GM18517 (cell line): ENCODE measurements around the gene CTSW.

ENCODE experiments used
- ATAC-seq: cut with Tn5 transposase; IDR thresholded peaks from one replicate; pipeline ENCODE4 v1.9.1; 2021; ENCODE audit warnings: mild to moderate bottlenecking, moderate library complexity; ENCODE audit not compliant: unreplicated experiment

CTSW gene

DNA sequence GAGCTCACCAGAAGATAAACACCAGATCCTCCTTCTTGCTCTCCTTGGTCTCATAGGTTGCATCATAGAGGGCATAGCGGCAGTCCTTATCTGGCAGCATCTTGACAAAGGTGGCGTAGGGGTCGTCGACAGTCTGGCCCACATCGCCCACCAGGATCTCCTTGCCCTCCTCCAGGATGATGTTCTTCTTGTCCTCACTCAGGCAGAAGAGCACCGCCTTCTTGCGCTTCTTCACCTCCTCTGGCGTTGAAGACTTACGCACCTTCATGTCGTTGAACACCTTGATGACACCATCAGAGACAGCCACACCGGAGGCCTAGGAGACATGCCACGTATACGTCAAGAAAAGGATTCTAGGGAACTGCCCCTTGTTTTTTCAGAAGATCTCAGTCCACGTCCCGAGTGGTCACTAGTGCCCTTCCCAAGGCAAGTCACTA, 23.7 kb upstream of the CTSW start:
- no peak for ATAC-seq

DNA sequence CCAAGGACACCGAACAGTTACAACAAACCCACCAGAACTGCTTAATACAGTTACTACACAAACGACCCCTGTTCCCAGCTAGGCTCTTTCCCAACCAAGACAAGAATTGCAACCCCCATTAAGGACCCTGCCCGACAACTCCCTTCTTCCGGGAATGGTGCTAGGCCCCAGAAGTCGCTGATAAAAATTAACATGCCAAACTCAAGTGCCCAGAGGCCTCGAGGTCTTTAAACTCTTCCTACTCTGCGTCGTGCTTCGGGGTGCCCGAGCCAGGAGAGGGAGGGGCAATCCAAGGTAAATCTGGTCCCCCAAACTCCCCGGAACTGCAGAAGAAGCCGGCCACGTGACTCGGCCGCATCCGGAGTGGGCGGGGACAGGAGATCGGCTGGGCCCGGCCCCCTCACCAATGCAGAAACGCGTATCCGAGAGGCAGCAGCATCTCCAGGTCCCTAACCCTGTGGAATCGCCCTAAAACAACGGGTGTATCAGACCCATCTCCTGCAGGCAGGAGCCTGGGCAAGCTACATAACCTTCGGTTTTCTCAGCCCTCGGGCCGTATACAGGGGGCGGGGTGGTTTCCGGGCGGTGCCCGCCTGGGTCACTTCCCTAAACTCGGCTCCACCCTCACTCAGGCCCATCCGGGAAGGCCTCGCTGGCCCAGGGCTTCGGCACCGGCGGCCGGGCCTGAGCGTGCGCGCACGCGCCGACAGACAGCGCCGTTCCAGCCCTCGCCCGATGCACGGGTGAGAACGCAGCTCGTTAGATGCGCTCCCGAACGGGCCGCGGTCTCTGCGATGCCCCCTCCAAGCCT, 22.7 kb upstream of the CTSW start:
- no peak for ATAC-seq

DNA sequence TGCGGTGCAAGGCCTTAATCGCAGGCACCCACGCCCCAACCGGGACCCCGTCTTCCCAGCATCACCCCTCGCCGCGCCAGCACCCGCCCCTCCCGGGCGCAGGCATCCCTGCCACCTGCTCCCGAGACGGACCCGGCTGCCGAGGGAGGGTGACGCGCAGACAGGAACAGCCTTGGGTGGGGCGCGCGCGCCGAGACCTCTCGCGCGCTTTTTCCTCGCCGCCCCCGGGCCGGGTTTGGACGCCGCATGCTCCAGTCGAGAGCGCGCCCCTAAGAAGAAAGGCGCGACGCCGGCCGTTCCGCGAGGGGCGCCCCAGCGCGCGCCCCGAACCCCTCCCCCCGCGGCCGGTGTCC, 22.2 kb upstream of the CTSW start:
- no peak for ATAC-seq

DNA sequence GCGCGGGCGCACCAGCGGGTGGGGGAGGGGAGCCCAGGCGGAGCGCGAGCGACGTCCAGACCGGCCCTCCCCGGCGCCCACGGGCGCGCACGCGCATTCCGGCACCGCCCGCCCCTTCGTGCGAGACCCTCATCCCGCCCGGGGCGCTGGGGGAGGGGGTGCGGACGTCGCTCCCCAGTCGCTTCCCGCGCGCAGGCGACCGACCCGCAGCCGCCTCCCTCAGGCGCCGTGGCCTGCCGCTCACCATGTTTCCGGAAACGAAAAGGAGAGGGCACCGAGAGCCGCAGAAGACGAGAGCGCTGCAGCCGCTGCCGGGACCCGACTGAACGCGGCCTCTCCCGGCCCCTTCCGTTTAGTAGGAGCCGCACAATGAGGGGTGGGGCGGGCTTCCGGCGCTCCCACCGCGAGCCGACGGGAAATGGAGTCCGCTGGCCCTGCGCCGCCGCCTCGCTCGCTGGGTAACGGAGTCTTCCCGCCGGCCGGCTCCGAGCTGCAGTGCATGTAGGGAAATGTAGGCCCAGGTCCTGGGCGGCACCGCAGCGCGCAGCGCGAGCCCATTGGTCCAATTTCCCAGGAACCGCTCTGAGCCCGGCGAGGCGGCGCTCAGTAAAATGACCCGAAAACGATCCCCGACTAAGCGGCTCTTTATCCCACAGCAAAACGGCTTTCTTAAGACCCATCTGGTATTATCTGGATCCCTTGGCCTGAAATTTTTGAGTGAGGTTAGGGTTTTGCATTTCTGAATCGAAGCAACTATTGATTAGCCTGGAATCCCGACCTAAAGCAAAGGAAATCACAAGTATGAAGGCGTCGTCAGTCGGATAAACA, 21.6 kb upstream of the CTSW start, which contains the start of gene CFL1:
Gene CFL1 (minus strand): TSS at position 328 of the 828 bp plus-strand sequence. CDS start 81 bp downstream, at position 247.
- peak; percentile 45 for ATAC-seq

DNA sequence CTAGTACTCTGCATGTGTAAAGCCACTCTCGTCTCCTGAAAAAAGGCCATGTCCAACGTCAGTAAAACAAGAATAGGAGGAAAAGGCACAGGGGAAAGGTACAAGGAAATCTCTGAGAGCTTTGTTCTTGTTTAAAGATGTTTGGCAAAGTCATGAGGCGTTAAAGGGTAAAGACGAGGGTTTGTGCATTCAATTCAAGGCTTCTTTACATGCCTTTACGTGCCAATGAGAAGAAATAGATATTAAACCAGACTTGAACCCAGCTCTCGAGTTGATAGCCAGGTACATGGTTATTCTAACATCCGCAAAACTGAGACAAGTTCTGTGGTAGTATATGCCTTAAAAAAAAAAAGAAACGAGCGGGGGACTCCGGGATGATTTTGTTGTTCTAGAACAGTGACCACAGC, 21.0 kb upstream of the CTSW start:
- ATAC-seq: no peak

DNA sequence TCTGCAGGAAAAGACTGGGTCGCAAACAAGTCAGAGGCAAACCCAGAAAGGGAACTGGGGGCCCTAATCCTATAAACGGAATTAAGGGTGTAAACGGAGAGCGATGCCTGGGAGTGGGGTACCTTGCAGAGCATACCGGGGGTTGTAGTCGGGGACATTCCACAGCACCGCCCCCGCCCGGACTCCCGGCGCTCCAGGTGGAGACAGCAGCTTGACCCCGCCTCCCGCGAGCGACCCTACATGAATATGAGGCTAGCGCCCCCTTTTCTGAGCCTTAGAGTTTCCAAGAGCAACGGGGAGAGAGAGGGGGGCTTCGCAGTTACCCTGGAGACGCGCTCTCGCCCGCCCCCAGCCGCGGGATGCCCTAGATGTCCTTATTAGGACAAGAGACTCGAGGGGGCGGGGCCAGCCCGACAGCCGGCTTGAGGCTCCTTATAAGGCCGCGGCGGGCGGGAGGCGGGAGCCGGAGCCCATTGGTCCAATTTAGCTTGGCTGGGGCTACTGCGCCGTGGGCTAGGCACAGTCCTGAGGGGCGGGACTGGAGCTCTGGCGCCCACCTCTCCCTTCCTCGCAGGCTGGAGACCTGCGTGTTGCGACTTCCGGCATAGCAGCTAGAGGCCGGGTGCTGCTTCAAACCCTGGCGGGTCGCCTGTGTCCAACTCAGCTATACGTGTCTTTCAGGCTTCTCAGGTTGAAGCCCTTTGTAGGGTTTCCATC, 20.4 kb upstream of the CTSW start:
- peak; percentile 50 for ATAC-seq

DNA sequence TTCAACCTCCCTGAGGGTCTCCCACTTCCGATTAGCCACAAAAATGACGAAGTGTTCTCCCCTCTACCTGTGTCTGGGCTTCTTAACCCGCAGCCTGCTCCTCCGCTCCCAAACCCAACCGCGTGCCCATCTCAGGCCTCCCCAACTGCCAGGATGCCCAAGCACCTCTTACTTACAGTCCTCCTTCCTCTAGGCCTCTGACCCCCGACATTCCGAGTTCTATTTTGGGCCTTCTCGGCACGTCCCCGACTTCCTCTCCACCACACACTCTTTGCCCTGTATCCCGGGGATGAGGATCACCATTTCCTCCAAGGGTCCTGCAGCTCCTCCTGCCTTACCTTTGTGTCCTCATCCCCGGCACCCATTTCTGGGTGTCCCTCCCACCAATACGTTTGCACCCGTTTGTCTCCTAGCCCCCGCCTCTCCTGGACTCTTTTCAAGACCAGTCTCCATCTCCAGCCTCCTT, 19.8 kb upstream of the CTSW start:
- peak; percentile 0 for ATAC-seq

DNA sequence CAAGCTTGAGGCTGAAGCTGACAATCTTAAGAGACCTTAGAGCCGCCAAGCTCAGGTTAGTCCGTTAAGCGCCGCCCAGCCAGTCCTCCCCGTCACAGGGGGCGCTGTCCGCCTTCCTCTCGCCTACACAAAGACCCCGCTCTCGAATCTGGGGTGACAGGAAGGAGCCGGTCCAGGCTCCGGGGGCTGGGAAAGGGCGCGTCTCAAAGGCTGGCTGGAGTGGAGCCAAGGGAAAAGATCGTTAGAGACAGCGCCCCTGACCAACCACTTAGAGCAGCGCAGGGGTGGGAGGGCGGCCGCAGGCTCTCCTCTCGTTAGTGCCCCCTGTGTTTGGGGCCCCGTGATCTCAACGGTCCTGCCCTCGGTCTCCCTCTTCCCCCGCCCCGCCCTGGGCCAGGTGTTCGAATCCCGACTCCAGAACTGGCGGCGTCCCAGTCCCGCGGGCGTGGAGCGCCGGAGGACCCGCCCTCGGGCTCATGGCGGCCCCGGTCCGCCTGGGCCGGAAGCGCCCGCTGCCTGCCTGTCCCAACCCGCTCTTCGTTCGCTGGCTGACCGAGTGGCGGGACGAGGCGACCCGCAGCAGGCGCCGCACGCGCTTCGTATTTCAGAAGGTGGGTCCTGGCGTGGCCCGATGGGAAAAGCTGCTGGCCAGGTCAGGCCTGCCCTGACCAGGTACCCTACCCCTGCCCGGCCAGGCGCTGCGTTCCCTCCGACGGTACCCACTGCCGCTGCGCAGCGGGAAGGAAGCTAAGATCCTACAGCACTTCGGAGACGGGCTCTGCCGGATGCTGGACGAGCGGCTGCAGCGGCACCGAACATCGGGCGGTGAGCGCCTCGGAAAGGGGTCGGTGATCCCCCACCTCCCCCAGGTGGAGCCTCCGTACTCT, 19.1 kb upstream of the CTSW start, which contains the start of gene MUS81:
Gene MUS81 (plus strand): TSS at position 156 of the 887 bp plus-strand sequence. CDS start 321 bp downstream, at position 477.
- ATAC-seq: peak; percentile 36

DNA sequence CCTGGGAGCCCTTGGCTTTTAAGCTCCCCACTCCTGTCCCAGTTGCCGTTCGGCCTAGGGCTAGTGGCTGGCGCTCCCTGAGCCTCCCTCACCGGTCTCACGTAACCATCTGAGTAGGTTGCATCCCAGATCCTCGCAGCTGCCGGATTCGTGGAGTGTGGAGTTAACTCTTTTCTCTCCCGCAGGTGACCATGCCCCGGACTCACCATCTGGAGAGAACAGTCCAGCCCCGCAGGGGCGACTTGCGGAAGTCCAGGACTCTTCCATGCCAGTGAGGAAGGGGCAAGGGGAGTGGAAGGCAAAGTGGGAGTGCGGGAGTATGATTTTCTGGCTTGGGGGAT, 18.5 kb upstream of the CTSW start:
- ATAC-seq: no peak

DNA sequence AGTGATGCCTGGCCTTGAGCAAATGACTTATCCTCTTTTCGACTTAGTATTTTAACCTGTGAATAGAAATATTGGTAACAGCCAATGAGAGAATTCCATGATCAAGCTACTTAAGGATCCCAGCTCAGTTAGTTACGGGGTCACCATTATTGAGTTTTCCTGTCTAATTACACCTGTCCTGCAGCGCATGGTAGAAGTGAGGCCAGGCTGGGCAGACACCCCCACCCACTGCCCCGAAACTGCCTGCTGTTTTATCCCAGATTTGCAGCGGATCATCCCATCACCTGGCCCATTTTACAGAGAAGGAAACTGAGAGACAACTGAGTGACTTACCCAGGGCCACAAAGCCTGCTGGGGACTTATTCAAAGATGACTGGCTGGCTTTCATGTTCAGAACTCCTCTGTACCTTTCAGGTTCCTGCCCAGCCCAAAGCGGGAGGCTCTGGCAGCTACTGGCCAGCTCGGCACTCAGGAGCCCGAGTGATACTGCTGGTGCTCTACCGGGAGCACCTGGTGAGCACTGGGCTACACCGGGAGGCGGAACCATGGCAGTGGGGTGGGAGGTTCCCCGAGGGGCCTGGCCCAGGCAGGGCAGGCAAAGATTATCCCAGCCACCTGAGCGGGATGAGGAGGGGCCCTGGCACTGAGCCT, 18.0 kb upstream of the CTSW start:
- ATAC-seq: no peak

DNA sequence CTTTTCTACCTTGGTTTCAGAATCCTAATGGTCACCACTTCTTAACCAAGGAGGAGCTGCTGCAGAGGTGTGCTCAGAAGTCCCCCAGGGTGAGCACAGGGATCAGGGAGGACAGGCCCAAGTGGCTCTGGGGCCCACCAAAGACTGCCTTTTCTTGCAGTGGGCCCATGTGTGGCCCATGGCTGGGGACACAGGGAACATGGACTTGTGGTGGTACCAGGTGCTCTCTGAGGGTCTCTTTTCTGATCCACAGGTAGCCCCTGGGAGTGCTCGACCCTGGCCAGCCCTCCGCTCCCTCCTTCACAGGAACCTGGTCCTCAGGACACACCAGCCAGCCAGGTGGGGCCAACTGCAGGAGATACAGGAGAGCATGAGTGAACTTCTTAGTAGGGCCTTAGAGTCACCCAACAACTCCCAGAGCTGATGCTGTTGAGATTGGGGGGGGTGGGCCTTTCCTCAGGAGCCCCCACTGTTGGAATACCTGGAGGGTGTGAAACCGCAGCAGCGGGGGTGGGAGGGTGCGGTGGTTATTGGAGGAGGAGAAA, 17.4 kb upstream of the CTSW start:
- ATAC-seq: no peak

DNA sequence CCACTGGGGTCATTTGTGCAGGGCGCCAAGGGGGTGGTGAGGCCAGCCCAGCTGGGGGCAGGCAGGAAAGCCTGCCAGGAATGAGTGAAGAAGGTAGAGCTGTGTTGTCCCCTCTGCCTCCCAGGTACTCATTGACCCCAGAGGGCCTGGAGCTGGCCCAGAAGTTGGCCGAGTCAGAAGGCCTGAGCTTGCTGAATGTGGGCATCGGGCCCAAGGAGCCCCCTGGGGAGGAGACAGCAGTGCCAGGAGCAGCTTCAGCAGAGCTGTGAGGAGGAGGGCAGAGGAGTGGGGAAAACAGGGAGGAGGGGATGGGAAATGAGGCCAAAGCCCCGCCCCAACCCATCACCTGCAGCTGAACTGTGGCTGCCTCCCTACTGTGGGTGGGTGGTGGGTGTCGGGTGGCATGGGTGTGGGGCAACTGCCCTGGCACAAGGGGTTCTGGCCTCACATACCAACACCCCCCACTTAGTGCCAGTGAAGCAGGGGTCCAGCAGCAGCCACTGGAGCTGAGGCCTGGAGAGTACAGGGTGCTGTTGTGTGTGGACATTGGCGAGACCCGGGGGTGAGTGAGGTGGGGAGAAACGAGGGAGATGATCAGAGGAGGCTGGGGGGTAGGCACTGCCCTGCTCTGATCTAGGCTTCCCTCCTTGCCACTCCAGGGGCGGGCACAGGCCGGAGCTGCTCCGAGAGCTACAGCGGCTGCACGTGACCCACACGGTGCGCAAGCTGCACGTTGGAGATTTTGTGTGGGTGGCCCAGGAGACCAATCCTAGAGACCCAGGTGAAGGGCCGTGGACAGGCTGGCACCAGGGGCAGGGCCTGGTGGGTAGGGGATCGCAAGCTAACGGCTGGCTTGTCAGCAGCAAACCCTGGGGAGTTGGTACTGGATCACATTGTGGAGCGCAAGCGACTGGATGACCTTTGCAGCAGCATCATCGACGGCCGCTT, 16.4 kb upstream of the CTSW start:
- no peak for ATAC-seq

DNA sequence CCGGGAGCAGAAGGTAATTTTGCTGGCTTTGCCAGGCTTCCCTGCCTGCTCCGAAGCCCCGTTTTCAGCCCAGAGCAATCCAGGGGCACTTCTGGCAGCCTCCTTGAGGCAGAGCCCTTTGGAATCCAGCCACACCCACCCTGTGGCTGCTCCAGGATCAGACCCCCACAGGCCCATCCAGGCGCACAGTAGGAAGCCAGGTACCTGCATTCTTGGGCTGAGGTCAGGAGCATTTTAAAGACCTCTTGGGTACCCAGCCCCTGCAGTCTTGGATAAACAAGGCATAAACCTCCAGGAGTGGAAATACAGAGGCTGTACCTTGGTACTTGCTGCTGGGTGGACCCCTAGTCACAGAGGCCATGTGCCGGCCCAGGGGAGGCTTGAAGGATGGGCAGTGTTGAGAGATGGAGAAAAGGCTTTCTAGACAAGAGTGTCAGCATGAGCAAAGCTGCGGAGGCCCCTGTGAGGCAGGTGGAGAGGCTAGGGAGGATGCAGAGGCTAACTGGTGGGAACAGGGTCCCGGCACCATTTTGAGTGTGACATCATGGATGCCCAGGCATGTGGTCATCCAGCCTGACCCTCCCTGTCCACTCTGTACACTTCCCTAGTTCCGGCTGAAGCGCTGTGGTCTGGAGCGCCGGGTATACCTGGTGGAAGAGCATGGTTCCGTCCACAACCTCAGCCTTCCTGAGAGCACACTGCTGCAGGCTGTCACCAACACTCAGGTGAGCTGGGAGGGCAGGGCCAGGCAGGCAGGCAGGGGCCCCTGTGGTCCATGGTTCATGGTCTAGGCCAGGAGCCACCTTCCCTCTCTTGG, 15.5 kb upstream of the CTSW start:
- no peak for ATAC-seq

DNA sequence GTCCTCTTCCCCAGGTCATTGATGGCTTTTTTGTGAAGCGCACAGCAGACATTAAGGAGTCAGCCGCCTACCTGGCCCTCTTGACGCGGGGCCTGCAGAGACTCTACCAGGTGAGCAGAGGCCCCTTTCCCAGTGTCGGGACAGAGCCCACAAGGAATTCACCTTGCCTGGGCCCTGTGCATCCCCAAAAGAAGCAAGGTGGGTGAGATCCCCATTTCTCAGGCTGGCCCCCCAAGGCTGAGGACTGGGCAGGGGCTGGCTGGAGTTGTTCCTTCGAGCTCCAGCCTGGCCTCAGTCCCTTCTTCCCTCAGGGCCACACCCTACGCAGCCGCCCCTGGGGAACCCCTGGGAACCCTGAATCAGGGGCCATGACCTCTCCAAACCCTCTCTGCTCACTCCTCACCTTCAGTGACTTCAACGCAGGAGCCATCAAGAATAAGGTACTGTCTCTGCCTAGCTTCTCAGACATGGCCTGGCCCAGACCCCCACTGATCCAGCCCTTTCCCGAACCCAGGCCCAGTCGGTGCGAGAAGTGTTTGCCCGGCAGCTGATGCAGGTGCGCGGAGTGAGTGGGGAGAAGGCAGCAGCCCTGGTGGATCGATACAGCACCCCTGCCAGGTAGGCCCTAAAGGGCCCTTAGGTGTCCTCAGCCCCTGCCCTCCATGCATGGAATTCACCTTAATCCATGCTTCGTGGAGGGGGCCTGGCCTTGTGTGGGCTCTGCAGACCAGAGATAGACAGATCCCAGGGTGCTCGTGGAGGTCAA, 14.7 kb upstream of the CTSW start:
- no peak for ATAC-seq

DNA sequence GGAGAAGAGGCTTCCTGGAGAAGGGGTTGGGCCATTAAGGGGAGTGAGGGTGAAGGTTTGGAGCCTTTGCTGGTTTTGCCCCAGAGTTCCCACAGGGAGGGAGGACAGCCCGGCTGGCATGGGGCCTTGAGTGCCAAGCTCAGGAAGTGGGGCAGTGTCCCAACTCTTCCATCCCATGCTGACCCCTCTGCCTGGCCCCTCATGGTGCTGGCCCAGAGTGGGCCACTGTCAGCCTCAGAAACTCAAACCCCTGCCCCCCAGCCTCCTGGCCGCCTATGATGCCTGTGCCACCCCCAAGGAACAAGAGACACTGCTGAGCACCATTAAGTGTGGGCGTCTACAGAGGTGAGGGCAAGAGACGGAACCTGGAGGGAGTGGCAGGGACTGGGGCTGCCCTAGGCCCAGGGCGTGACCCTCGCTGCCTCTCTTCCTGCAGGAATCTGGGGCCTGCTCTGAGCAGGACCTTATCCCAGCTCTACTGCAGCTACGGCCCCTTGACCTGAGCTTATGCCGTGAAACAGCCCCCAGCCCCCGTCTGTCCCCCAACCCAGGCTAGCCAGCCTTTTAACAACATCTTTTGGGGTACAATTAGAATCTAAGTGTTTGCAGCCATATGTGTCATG, 14.0 kb upstream of the CTSW start:
- ATAC-seq: no peak

DNA sequence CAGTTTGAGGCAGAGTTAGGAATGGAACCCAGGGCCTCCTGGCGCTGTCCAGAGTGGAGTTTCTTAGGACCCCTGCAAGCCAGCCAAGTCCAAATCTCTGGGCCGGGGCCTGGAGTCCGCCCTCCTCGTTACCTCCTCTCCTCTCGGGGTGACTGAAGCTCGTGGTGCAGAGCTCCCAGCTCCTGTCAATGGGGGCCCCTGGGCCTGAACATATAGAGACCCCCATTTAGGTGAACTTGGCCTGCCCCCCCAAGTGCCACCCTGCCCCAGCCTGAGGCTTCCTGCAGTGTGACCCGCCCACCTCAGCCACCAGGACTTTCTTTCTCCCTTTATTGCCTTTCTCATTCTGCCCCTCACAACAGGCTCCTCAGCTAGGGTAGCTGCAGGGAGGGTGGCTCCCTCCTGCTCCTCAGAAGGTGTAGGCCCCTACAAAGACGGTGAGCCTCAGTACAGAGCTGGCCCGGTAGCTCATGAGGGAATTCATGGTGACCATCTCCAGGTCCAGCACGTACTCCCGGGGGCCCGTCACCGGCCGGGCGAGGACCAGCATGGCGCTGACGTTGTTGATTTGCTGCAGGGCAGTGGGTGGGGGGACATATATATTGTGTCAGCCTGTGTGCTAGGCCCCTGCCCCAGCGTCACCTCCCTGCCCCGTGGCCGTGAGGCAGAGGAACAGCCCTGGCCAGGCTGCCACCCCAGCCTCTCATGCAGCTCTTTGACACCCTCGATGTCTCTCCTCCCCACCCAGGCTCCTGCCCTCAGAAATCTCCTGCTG, 12.9 kb upstream of the CTSW start:
- no peak for ATAC-seq
